ENCODE results near the gene TIGD3.

DNA sequence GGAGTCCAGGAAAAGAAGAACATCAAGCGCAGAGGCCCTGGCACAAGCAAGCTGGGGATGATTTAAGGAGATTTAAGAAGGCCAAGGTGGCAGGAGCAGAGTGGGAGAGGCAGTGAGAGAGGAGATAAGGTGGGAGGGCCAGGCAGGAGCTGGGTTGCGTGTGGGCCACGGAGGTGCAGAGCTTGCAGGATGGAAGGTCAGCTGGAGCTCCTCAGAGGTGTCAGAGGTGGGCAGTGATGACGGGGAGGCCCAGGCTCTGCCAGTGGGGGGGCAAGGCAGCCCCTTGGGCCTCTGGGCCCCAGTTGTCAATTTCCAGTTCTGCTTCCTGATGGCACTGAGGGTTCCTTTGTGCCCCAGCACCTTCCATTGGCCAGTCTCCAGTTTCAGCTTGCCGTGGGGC, 38.3 kb downstream of the TIGD3 start:
- no peak for TF ChIP-seq CTCF (IDR thresholded peaks at IDR 0.05)
- no peak for TF ChIP-seq POLR2A (IDR thresholded peaks at IDR 0.05)
